ENCODE results near the gene ATP1A1. TPM values are rescaled to one million over a fixed set of nuclear protein-coding genes. Genes with fewer than 3 reads are reported as not detected.

ATP1A1 gene
- total RNA-seq, 1 donor from 2014 or later = 255 TPM

- no peaks in the 10 kb centered on the region for H3K4me1 ChIP-seq
- no peak for DNase-seq (ENCODE audit: low spot score in 2 of 2)
- H3K27ac ChIP-seq = no peak overlapping the region
- no peaks in the 10 kb centered on the region for H3K27me3 ChIP-seq
- H3K36me3 ChIP-seq = no peaks in the 10 kb centered on the region
- no peak for TF ChIP-seq CTCF (IDR thresholded peaks at IDR 0.05)
- no peaks in the 10 kb centered on the region for H3K9me3 ChIP-seq
- intact Hi-C loops (cut with DNase I) = no loop called here
- H3K4me3 ChIP-seq = no peak overlapping the region
Observed at GRCh38 chr1:116332451-116332850, 40.6 kb upstream of the ATP1A1 start.

GRCh38 chr1:116333171-116334014 is 39.7 kb upstream of the ATP1A1 start:
- no peaks in the 10 kb centered on the region for H3K9me3 ChIP-seq
- no peak overlapping the region for H3K4me3 ChIP-seq
- no peak overlapping the region for H3K27ac ChIP-seq
- intact Hi-C loops (cut with DNase I) = no loop called here
- no peaks in the 10 kb centered on the region for H3K36me3 ChIP-seq
- DNase-seq (ENCODE audit: low spot score in 2 of 2) = no peak
- no peaks in the 10 kb centered on the region for H3K4me1 ChIP-seq
- no peak for TF ChIP-seq CTCF (IDR thresholded peaks at IDR 0.05)
- H3K27me3 ChIP-seq = no peaks in the 10 kb centered on the region

- Histone ChIP-seq H3K36me3 (no peaks in the 10 kb centered on the region), H3K27me3 (no peaks in the 10 kb centered on the region), H3K4me3 (no peak overlapping the region), H3K9me3 (no peaks in the 10 kb centered on the region), H3K4me1 (no peaks in the 10 kb centered on the region), H3K27ac (no peak overlapping the region)
- TF ChIP-seq CTCF (IDR thresholded peaks at IDR 0.05) = no peak
- intact Hi-C loops (cut with DNase I) = no loop called here
- DNase-seq (ENCODE audit: low spot score in 2 of 2) = no peak
Observed at GRCh38 chr1:116334015-116334547, 39.0 kb upstream of the ATP1A1 start.

- H3K4me3 ChIP-seq = no peak overlapping the region
- DNase-seq (ENCODE audit: low spot score in 2 of 2) = no peak
- no peak overlapping the region for H3K27ac ChIP-seq
- intact Hi-C loops (cut with DNase I) = no loop called here
- no peaks in the 10 kb centered on the region for H3K27me3 ChIP-seq
- TF ChIP-seq CTCF (IDR thresholded peaks at IDR 0.05) = no peak
- no peaks in the 10 kb centered on the region for H3K4me1 ChIP-seq
- H3K36me3 ChIP-seq = no peaks in the 10 kb centered on the region
- no peaks in the 10 kb centered on the region for H3K9me3 ChIP-seq
Observed at GRCh38 chr1:116334868-116335635, 38.0 kb upstream of the ATP1A1 start.

- H3K9me3 ChIP-seq = no peaks in the 10 kb centered on the region
- no peaks in the 10 kb centered on the region for H3K4me1 ChIP-seq
- H3K4me3 ChIP-seq = no peak overlapping the region
- TF ChIP-seq CTCF (IDR thresholded peaks at IDR 0.05) = no peak
- no peaks in the 10 kb centered on the region for H3K36me3 ChIP-seq
- no peak for DNase-seq (ENCODE audit: low spot score in 2 of 2)
- intact Hi-C loops (cut with DNase I) = no loop called here
- H3K27me3 ChIP-seq = no peaks in the 10 kb centered on the region
- H3K27ac ChIP-seq = no peak overlapping the region
Observed at GRCh38 chr1:116335850-116336624, 37.0 kb upstream of the ATP1A1 start.
